ENCODE data around the gene CEMIP. TPM values are rescaled to one million over a fixed set of nuclear protein-coding genes. Genes with fewer than 3 reads are reported as not detected.

Gene CEMIP
- total and polyA plus RNA-seq, 12 donors, result 0.01 to 1.9 (median 0.23) TPM; not detected in 1

GRCh38 chr15:80750575-80750974 lies 28.6 kb upstream of the CEMIP start:
- Histone ChIP-seq H3K4me3 (no peak overlapping the region), H3K27ac (no peak overlapping the region), H3K27me3 (no peaks in the 10 kb centered on the region), H3K36me3 (peaks cover 0 to 29% (median 4%) of the 10 kb centered on the region in 9 donors), H3K9me3 (peaks cover 0 to 5% (median 0%) of the 10 kb centered on the region in 11 donors), H3K4me1 (no peaks in the 10 kb centered on the region)
- TF ChIP-seq CTCF (IDR thresholded peaks at IDR 0.05), result no peak
- WGBS, 2 donors, result 95 to 98% methylated on average over 4 of the region's 4 CpGs
- ATAC-seq, result no peak
- DNase-seq, result no peak
- intact Hi-C loops (cut with DNase I), result no loop called here

- 74 to 75% methylated on average over 4 of the region's 4 CpGs for WGBS, 2 donors
- H3K9me3 ChIP-seq, result no peaks in the 10 kb centered on the region
- H3K27me3 ChIP-seq, result no peaks in the 10 kb centered on the region
- peaks cover 0 to 29% (median 4%) of the 10 kb centered on the region in 9 donors for H3K36me3 ChIP-seq
- H3K27ac ChIP-seq, result no peak overlapping the region
- no peak overlapping the region for H3K4me3 ChIP-seq
- no peaks in the 10 kb centered on the region for H3K4me1 ChIP-seq
- no peak for TF ChIP-seq CTCF (IDR thresholded peaks at IDR 0.05)
- ATAC-seq (no peak), DNase-seq (no peak)
- intact Hi-C loops (cut with DNase I), result no loop called here
Observed at GRCh38 chr15:80752204-80752603, 27.0 kb upstream of the CEMIP start.

- H3K4me3 ChIP-seq, result no peak overlapping the region
- no peak for DNase-seq
- WGBS, 2 donors, result 50 to 68% methylated on average over 2 of the region's 2 CpGs
Observed at GRCh38 chr15:80753161-80753560, 26.0 kb upstream of the CEMIP start.

GRCh38 chr15:80754014-80754413 lies 25.2 kb upstream of the CEMIP start:
- peaks cover 0 to 29% (median 4%) of the 10 kb centered on the region in 9 donors for H3K36me3 ChIP-seq
- ATAC-seq (no peak), DNase-seq (no peak)
- no peaks in the 10 kb centered on the region for H3K4me1 ChIP-seq
- no peak for TF ChIP-seq CTCF (IDR thresholded peaks at IDR 0.05)
- H3K27me3 ChIP-seq, result no peaks in the 10 kb centered on the region
- H3K9me3 ChIP-seq, result no peaks in the 10 kb centered on the region
- WGBS, 2 donors, result 93 to 94% methylated on average over 8 of the region's 8 CpGs
- H3K27ac ChIP-seq, result no peak overlapping the region
- intact Hi-C loops (cut with DNase I), result no loop called here
- H3K4me3 ChIP-seq, result no peak overlapping the region

More at GRCh38 chr15:80753161-80753560, 26.0 kb upstream of the CEMIP start:
- intact Hi-C loops (cut with DNase I), result no loop called here
- Histone ChIP-seq H3K27ac (no peak overlapping the region), H3K9me3 (no peaks in the 10 kb centered on the region), H3K27me3 (no peaks in the 10 kb centered on the region), H3K4me1 (no peaks in the 10 kb centered on the region), H3K36me3 (peaks cover 0 to 29% (median 4%) of the 10 kb centered on the region in 9 donors)
- ATAC-seq, result no peak
- no peak for TF ChIP-seq CTCF (IDR thresholded peaks at IDR 0.05)

All from heart right ventricle (tissue), 16 donors.